Measurements from ENCODE around the gene USP7. TPM values are rescaled to one million over a fixed set of nuclear protein-coding genes. Genes with fewer than 3 reads are reported as not detected.

The USP7 gene
- polyA plus RNA-seq, 3 donors = 2.4 to 31.7 (median 4.1) TPM

DNA sequence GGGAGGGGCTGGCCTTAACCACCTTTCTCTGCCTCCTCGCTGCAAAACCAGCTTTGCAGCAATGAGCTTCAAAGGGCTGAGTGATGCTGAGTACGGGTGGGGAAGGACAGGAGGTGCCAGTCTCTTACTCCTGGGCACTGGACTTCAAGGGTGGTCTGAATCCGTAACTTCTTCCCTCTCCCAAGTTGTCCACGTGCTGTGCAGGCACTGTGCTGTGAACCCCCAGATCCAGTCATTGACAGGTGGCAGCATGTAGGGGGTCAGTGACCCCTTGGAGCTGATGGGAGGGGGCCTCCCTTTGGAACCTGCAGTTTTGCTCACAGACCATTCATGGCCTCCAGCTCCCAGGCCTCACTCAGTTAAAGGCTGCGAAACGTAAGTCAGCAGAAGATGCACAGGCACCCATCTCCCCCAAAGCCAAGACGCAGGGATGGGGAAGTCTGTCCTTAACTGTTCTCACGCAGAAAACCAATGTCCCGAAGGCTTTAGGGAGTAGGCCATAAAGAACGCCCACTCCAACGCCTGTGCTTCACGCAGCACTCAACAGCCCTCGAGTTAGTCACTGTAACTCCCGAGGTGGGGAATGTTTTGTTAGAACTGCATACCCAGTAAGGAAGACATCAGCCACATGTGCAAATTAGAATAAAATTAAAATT, 73.7 kb downstream of the USP7 start:
- H3K36me3 ChIP-seq (replicated peaks in 1 of 2; ENCODE audit: control insufficient read depth in 1 of 2, insufficient read depth in 2 of 2, low read length in 2 of 2) = peaks cover 52 to 62% of the 10 kb centered on the region in 2 donors
- DNase-seq = no peak
- H3K9me3 ChIP-seq (replicated peaks in 1 of 2; ENCODE audit: control insufficient read depth in 1 of 2, insufficient read depth in 1 of 2, low read length in 2 of 2) = no peaks in the 10 kb centered on the region
- Mint-ChIP-seq H3K27ac (peak overlapping the region in 1 of 7 donors; percentile 36), H3K27me3 (ENCODE audit: low read depth in 3 of 3) (peaks cover 20 to 24% (median 24%) of the 10 kb centered on the region in 3 donors), H3K9me3 (no peaks in the 10 kb centered on the region), H3K36me3 (peaks cover 58 to 60% of the 10 kb centered on the region in 2 donors), H3K4me3 (no peak overlapping the region), H3K4me1 (peaks cover 9% of the 10 kb centered on the region)
- no peak overlapping the region for H3K4me2 ChIP-seq (replicated peaks; ENCODE audit: extremely low read depth, low read length, poor library complexity, severe bottlenecking)
- H3K27ac ChIP-seq (ENCODE audit: low read depth in 1 of 2, low read length in 2 of 2) = no peak overlapping the region
- intact Hi-C loops (cut with micrococcal nuclease) = loop anchor here in 1 of 2 donors (10.0 kb wide), 1 partner anchor 255 kb away; no protein-coding TSS in a partner anchor
- peaks cover 0 to 14% of the 10 kb centered on the region in 2 donors for H3K27me3 ChIP-seq (ENCODE audit: control insufficient read depth in 2 of 2, insufficient read depth in 2 of 2, low read length in 2 of 2)
- no peaks in the 10 kb centered on the region for H3K79me2 ChIP-seq (ENCODE audit: insufficient read depth, low read length)
- TF ChIP-seq, protein P1, sequence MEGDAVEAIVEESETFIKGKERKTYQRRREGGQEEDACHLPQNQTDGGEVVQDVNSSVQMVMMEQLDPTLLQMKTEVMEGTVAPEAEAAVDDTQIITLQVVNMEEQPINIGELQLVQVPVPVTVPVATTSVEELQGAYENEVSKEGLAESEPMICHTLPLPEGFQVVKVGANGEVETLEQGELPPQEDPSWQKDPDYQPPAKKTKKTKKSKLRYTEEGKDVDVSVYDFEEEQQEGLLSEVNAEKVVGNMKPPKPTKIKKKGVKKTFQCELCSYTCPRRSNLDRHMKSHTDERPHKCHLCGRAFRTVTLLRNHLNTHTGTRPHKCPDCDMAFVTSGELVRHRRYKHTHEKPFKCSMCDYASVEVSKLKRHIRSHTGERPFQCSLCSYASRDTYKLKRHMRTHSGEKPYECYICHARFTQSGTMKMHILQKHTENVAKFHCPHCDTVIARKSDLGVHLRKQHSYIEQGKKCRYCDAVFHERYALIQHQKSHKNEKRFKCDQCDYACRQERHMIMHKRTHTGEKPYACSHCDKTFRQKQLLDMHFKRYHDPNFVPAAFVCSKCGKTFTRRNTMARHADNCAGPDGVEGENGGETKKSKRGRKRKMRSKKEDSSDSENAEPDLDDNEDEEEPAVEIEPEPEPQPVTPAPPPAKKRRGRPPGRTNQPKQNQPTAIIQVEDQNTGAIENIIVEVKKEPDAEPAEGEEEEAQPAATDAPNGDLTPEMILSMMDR (IDR thresholded peaks at IDR 0.05) = no peak
- H3K4me3 ChIP-seq (replicated peaks in 1 of 3; ENCODE audit: low read depth in 2 of 3, low read length in 3 of 3) = no peak overlapping the region
- H3K4me1 ChIP-seq (ENCODE audit: control insufficient read depth in 1 of 2, insufficient read depth in 2 of 2, low read length in 2 of 2) = no peaks in the 10 kb centered on the region
- WGBS (ENCODE audit: insufficient coverage) = 100% methylated on average over 2 of the region's 14 CpGs
- H3K9ac ChIP-seq (ENCODE audit: insufficient read depth, low read length, poor library complexity, severe bottlenecking) = no peak overlapping the region
- no peak overlapping the region for H2AFZ ChIP-seq (ENCODE audit: insufficient read depth, low read depth, low read length, poor library complexity, severe bottlenecking)
- peaks cover 96% of the 10 kb centered on the region for H4K20me1 ChIP-seq (ENCODE audit: insufficient read depth, low read length)

DNA sequence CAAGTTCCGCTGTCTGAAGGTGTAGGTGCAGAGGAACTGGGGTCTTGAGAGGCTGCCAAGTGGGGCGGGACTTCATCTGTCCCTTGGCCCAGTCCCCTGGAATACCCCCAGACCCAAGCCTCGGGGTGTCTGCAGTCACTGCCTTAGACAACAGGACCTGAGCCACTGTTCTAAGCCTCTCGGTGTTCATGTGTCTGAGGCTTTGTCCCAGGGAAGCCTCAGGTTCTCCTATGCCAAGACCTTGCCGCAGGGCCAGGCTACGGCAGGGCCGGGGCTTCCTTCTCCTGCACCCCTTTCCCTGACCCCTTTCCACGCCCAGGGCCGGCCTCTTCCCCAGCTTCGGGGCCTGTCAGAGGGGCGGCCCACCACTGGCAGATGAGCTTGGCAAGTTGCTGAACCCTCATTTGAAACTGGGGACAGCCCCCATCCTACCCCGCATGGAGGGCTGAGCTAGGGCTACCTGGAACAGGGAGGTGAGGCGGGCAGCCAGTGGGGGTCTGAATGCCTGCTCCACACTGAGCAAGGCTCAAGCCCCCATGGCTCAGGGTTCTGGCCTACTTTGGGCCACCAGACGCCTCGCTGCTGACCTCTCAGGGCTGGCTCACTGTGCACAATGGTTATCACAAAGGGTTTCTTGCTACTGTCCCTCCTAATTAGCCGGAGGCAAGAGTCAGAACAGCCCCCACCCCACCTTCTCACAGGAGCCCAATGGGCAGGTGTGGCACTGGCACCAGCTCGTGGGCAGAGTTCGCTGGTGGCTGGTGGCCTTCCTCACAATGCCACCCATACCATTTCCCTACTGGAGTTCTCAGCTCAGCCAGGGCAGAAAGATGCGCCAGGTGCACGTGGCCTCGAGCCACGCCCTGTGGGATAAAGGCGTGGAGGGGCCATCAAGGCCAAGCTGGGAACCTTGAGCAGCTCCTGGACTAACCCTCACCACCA, 74.5 kb downstream of the USP7 start:
- no peaks in the 10 kb centered on the region for H3K4me1 ChIP-seq (ENCODE audit: control insufficient read depth in 1 of 2, insufficient read depth in 2 of 2, low read length in 2 of 2)
- intact Hi-C loops (cut with micrococcal nuclease) = loop anchor here in 1 of 2 donors (10.0 kb wide), 1 partner anchor 254 kb away; no protein-coding TSS in a partner anchor
- H2AFZ ChIP-seq (ENCODE audit: insufficient read depth, low read depth, low read length, poor library complexity, severe bottlenecking) = no peak overlapping the region
- TF ChIP-seq, protein P1 (IDR thresholded peaks at IDR 0.05) = no peak
- H3K36me3 Mint-ChIP-seq = peaks cover 50 to 52% of the 10 kb centered on the region in 2 donors
- H3K27me3 Mint-ChIP-seq (ENCODE audit: low read depth in 3 of 3) = peaks cover 20 to 25% (median 24%) of the 10 kb centered on the region in 3 donors
- no peak overlapping the region for H3K9ac ChIP-seq (ENCODE audit: insufficient read depth, low read length, poor library complexity, severe bottlenecking)
- 94% methylated on average over 19 of the region's 23 CpGs for WGBS (ENCODE audit: insufficient coverage)
- no peak overlapping the region for H3K27ac Mint-ChIP-seq
- H3K4me2 ChIP-seq (replicated peaks; ENCODE audit: extremely low read depth, low read length, poor library complexity, severe bottlenecking) = no peak overlapping the region
- H3K27me3 ChIP-seq (ENCODE audit: control insufficient read depth in 2 of 2, insufficient read depth in 2 of 2, low read length in 2 of 2) = peaks cover 0 to 14% of the 10 kb centered on the region in 2 donors
- H3K9me3 ChIP-seq (replicated peaks in 1 of 2; ENCODE audit: control insufficient read depth in 1 of 2, insufficient read depth in 1 of 2, low read length in 2 of 2) = no peaks in the 10 kb centered on the region
- peaks cover 9% of the 10 kb centered on the region for H3K4me1 Mint-ChIP-seq
- no peak overlapping the region for H3K4me3 ChIP-seq (replicated peaks in 1 of 3; ENCODE audit: low read depth in 2 of 3, low read length in 3 of 3)
- no peaks in the 10 kb centered on the region for H3K79me2 ChIP-seq (ENCODE audit: insufficient read depth, low read length)
- no peak for DNase-seq
- H3K27ac ChIP-seq (ENCODE audit: low read depth in 1 of 2, low read length in 2 of 2) = no peak overlapping the region
- H4K20me1 ChIP-seq (ENCODE audit: insufficient read depth, low read length) = peaks cover 88% of the 10 kb centered on the region
- H3K9me3 Mint-ChIP-seq = no peaks in the 10 kb centered on the region
- H3K36me3 ChIP-seq (replicated peaks in 1 of 2; ENCODE audit: control insufficient read depth in 1 of 2, insufficient read depth in 2 of 2, low read length in 2 of 2) = peaks cover 44 to 54% of the 10 kb centered on the region in 2 donors
- H3K4me3 Mint-ChIP-seq = no peak overlapping the region
